NCI-H1436 treated with DMSO at 0.1 percent for 48 hours (cell line): Measurements from ENCODE around the gene TAF1C.
"Not testable (repeated sequence)": the region's sequence is repeated elsewhere in the genome, so short reads cannot be mapped to it uniquely, and the experiment has no call there.

Experiments used
- DNase-seq: peaks from one replicate; lab custom pipeline; 2025; lab: John Stamatoyannopoulos, UW

Gene TAF1C

GRCh38 chr16:84186685-84187437 lies at the start of gene TAF1C:
Gene TAF1C (minus strand): TSS chr16:84187057. CDS start chr16:84184988, 2,069 bp downstream.
- DNase-seq, result peak; percentile 70

GRCh38 chr16:84234321-84235241 lies 47.7 kb upstream of the TAF1C start:
- no peak for DNase-seq

GRCh38 chr16:84233748-84234147 lies 46.9 kb upstream of the TAF1C start:
- no peak for DNase-seq

- no peak for DNase-seq
Measured at GRCh38 chr16:84232969-84233368, 46.1 kb upstream of the TAF1C start.

- DNase-seq, result no peak
Measured at GRCh38 chr16:84232060-84232459, 45.2 kb upstream of the TAF1C start.

- DNase-seq, result no peak
Measured at GRCh38 chr16:84229471-84229870, 42.6 kb upstream of the TAF1C start.

- no peak for DNase-seq
Measured at GRCh38 chr16:84228256-84228838, 41.5 kb upstream of the TAF1C start.

GRCh38 chr16:84227548-84227947 lies 40.7 kb upstream of the TAF1C start:
- no peak for DNase-seq

GRCh38 chr16:84226026-84226425 lies 39.2 kb upstream of the TAF1C start:
- DNase-seq, result no peak

GRCh38 chr16:84225571-84225970 lies 38.7 kb upstream of the TAF1C start:
- no peak for DNase-seq

GRCh38 chr16:84225126-84225525 lies 38.3 kb upstream of the TAF1C start:
- no peak for DNase-seq

GRCh38 chr16:84224554-84224953 lies 37.7 kb upstream of the TAF1C start:
- DNase-seq, result no peak

GRCh38 chr16:84223456-84223855 lies 36.6 kb upstream of the TAF1C start:
- DNase-seq, result no peak

- DNase-seq, result no peak
Measured at GRCh38 chr16:84220851-84221250, 34.0 kb upstream of the TAF1C start.

- DNase-seq, result no peak
Measured at GRCh38 chr16:84218956-84219355, 32.1 kb upstream of the TAF1C start.

- no peak for DNase-seq
Measured at GRCh38 chr16:84218176-84218823, 31.4 kb upstream of the TAF1C start.

- DNase-seq, result not testable (repeated sequence)
Measured at GRCh38 chr16:84216144-84216543, 29.3 kb upstream of the TAF1C start.

- DNase-seq, result no peak
Measured at GRCh38 chr16:84215531-84215930, 28.7 kb upstream of the TAF1C start.

- no peak for DNase-seq
Measured at GRCh38 chr16:84214451-84215066, 27.7 kb upstream of the TAF1C start.

GRCh38 chr16:84212631-84213030 lies 25.8 kb upstream of the TAF1C start:
- DNase-seq, result no peak

- no peak for DNase-seq
Measured at GRCh38 chr16:84212154-84212553, 25.3 kb upstream of the TAF1C start.

GRCh38 chr16:84209989-84210388 lies 23.1 kb upstream of the TAF1C start:
- DNase-seq, result no peak
